Measurements from ENCODE around the gene MAP2K5.

Gene MAP2K5

DNA sequence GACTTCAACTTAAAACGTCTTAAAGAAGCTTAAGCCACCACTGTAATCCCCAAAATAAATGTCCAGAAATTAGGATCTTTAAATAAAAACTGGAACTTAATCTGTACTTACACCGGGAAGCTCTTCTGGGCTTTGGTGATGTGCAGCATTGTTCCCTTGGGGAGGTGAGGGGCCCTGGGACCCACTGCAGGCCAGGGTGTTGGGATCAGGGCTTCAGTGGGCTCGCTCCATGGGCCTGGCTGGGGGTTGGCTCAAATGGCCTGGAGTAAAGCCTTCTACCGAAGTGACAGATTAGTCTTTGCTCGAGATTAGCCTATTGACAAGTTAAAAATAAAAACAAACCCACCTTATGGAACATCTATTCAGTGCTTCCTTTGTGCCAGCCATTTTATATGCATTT lies 303.5 kb downstream of the MAP2K5 start:
- DNase-seq = no peak

DNA sequence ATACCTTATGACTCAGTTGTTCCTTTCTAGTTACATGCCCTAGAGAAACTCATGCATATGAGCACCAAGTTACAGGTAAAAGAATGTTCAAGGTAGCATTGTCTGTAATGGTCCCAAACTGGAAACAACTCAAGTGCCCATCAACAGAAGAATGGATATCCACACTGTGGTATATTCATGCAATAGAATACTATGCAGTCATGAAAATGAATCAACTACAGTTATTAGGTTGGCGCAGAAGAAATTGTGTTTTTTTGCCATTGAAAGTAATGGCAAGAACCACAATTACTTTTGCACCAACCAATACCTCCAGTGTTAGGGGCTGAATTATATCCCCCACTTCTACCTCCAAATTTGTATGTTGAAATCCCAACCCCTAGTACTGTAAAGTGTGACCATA lies 307.0 kb downstream of the MAP2K5 start:
- no peak for DNase-seq

DNA sequence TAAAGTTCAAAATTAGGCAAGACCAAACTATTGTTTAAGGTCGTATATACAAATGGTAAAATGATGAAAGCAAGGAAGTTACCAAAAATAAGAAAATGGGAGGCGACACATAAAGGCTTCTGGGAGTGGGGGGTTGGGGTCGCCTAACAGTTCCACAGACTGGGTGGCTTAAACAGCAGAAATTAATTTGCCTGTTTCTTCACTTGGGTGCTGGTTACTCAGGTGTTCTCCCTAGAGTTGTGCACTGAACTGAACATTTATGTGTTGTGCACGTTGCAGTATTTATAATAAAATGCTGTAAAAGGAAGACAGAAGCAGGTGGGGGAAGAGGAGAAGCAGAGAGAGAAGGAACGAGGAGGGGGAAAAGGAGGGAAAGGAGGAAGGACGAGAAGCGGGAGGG lies 307.8 kb downstream of the MAP2K5 start:
- DNase-seq = no peak

DNA sequence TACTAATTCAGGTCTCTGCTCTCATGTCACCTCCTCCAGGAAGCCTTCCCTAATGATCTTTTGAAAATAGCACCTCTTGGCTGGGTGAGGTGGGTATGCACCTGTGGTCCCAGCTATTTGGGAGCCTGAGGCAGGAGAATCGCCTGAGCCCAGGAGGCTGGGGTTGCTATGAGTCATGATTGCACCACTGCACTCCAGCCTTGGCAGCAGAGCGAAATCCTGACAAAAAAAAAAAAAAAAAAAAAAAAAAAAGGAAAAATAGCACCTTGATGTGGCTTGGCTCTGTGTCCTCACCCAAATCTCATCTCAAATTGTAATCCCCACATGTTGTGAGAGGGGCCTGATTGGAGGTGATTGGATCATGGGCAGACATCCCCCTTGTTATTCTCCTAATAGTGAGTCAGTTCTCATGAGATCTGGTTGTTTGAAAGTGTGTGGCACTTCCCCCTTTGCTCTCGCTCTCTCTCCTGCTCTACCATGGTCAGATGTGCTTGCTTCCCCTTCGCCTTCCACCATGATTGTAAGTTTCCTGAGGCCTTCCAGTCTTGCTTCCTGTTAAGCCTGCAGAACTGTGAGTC lies 308.6 kb downstream of the MAP2K5 start:
- no peak for DNase-seq

DNA sequence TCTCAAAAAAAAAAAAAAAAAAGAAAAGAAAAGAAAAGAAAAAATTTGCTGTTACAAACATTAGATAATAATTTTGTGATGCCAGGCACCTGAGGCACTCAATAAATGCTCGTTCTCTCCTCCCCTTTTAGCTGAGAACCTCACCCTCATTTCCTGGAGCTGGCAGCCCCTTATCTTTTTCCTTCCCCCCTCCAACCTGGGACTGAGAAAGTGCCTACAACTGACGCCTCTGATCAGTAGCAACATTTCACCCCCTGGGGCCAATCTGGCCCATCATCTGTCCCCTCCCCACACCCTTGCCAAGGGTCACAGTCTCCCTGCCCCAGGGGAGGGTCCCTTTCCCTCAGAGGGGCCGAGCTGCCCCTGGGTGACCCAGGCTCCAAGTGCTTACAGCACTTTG lies 309.9 kb downstream of the MAP2K5 start:
- DNase-seq = no peak

DNA sequence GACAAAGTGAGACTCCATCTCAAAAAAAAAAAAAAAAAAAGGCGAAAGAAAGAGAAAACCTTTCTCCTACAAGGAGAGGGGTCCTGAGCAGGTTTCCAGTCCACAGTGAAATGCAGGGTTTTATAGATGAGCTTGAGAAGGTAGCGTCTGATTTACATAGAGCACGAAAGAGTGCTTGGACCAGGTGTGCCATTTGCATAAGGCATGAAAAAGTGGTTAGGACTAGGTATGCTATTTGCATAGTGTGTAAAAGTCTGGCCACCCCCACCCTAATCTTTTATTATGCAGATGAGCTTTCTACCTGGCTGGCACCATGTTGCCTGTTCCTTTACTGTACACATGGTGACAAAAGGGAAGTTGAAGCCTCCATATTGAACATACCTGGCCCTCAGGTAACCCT lies 311.0 kb downstream of the MAP2K5 start:
- no peak for DNase-seq

DNA sequence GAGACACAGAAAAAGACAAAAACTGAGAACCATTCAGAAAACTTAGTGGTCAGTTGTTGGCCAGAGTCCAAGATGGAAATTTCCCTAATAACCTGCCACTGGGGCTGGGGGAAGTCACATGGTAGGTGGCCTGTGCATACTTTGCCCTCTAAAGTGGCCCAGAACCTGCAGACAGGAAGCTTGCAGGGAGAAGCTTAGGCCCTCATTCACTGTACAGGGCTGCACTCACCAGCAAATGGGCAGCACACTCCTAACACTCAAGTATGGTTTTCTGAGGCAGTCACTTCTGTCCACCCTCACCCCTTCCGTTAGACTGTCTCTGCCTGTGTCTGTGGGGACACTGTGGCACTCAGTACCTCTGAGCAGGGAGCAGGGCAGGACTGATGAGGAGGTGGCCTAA lies 311.9 kb downstream of the MAP2K5 start:
- DNase-seq = no peak

DNA sequence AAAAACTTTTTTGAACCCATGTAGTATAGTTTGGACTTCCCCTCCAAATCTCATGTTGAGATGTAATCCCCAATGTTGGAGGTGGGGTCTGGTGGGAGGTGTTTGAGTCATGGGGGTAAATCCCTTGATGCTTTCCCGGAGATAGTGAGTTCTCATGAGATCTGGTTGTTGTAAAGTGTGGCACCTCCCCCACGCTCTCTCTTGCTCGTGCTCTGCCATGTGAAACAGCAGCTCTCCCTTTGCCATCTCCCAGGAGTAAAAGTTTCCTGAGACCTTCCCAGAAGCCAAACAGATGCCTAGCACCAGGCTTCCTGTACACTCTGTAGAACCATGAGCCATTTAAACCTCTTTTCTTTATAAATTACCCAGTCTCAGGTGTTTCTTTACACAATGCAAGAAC lies 313.3 kb downstream of the MAP2K5 start:
- DNase-seq = no peak
